PC-3 (cell line): Measurements from ENCODE around the gene CDHR2.

ENCODE experiments used
- CTCF ChIP-seq: fragments of 300-600 bp; sonication (generic); conservative IDR thresholded peaks from 2 replicates; pipeline ENCODE4 v1.5.1; 2017; ENCODE audit warnings: antibody characterized with exemption, low read depth, mild to moderate bottlenecking, low read length
- EZH2 ChIP-seq: fragments of 300-600 bp; sonication (generic); IDR thresholded peaks from one replicate; pipeline ENCODE4 v1.6.1; 2017; ENCODE audit warnings: antibody characterized with exemption, mild to moderate bottlenecking, low read length; ENCODE audit not compliant: unreplicated experiment

GRCh38 chr5:176644294-176644693 is 95.2 kb downstream of the CDHR2 start:
- TF ChIP-seq CTCF, result no peak
- no peak for TF ChIP-seq EZH2
